B cell (primary cell): Measurements from ENCODE around the gene ZNF735.

Experiments used
- EZH2 ChIP-seq: IDR thresholded peaks from 2 replicates; pipeline ENCODE4 v1.6.1; 2012; ENCODE audit warnings: borderline replicate concordance, low read depth, mild to moderate bottlenecking, moderate library complexity, low read length; ENCODE audit not compliant: insufficient read depth, poor library complexity, severe bottlenecking
- TF ChIP-seq, protein P1 (sequence below): fragments of 200-600 bp; IDR thresholded peaks from one replicate; pipeline ENCODE4 v1.8.0; 2022; ENCODE audit warnings: antibody characterized with exemption, mild to moderate bottlenecking

- TF ChIP-seq, protein P1, sequence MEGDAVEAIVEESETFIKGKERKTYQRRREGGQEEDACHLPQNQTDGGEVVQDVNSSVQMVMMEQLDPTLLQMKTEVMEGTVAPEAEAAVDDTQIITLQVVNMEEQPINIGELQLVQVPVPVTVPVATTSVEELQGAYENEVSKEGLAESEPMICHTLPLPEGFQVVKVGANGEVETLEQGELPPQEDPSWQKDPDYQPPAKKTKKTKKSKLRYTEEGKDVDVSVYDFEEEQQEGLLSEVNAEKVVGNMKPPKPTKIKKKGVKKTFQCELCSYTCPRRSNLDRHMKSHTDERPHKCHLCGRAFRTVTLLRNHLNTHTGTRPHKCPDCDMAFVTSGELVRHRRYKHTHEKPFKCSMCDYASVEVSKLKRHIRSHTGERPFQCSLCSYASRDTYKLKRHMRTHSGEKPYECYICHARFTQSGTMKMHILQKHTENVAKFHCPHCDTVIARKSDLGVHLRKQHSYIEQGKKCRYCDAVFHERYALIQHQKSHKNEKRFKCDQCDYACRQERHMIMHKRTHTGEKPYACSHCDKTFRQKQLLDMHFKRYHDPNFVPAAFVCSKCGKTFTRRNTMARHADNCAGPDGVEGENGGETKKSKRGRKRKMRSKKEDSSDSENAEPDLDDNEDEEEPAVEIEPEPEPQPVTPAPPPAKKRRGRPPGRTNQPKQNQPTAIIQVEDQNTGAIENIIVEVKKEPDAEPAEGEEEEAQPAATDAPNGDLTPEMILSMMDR, result no peak
- no peak for TF ChIP-seq EZH2
These were observed 24.8 kb upstream of the ZNF735 start for GRCh38 chr7:64182036-64182790.
